Measurements from ENCODE around the gene TMEM235.

The TMEM235 gene

GRCh38 chr17:78271419-78272170, 40.2 kb downstream of the TMEM235 start:
- TF ChIP-seq, protein P1, sequence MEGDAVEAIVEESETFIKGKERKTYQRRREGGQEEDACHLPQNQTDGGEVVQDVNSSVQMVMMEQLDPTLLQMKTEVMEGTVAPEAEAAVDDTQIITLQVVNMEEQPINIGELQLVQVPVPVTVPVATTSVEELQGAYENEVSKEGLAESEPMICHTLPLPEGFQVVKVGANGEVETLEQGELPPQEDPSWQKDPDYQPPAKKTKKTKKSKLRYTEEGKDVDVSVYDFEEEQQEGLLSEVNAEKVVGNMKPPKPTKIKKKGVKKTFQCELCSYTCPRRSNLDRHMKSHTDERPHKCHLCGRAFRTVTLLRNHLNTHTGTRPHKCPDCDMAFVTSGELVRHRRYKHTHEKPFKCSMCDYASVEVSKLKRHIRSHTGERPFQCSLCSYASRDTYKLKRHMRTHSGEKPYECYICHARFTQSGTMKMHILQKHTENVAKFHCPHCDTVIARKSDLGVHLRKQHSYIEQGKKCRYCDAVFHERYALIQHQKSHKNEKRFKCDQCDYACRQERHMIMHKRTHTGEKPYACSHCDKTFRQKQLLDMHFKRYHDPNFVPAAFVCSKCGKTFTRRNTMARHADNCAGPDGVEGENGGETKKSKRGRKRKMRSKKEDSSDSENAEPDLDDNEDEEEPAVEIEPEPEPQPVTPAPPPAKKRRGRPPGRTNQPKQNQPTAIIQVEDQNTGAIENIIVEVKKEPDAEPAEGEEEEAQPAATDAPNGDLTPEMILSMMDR (IDR thresholded peaks at IDR 0.05) = no peak

DNA sequence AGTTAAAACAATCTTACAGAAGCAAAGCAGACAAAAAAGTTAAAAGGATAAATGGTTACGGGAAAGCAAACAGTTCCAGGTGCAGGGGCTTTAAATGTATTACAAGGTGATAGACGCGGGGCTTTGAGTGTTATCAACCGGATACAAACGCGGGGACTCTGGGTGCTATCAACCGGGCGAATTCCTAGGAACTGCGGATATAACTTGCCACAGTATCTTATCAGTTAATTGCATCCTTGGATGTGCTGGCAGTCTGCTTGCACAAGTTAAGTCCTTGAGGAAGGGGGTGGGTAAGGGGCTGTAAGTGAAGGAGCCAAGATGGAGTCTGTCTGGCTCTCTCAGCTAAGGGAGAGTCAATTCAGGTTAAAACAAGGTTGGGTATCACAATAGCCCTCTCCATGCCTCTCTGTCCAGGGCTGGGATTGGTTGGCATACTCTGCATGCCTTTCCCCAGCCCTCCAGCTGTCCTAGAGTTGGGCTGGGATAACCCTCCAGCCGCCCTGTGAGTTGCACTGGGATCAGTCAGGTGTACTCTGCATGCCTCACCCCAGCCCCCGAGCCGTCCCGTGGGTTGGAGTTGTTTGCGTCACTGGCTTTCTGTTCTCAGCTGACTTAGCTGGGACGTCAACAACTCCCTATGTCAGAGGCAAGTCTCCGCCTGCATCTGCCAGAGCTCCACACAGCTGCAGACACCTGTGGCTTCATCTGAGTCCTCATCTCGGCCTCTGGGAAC, 40.9 kb downstream of the TMEM235 start:
- TF ChIP-seq, protein P1 (IDR thresholded peaks at IDR 0.05) = no peak

- TF ChIP-seq, protein P1 (IDR thresholded peaks at IDR 0.05) = no peak
Observed at GRCh38 chr17:78272914-78273258, 41.5 kb downstream of the TMEM235 start.

GRCh38 chr17:78273813-78274212, 42.4 kb downstream of the TMEM235 start:
- TF ChIP-seq, protein P1 (IDR thresholded peaks at IDR 0.05) = no peak

- TF ChIP-seq, protein P1 (IDR thresholded peaks at IDR 0.05) = no peak
Observed at GRCh38 chr17:78275355-78275754, 43.9 kb downstream of the TMEM235 start.

DNA sequence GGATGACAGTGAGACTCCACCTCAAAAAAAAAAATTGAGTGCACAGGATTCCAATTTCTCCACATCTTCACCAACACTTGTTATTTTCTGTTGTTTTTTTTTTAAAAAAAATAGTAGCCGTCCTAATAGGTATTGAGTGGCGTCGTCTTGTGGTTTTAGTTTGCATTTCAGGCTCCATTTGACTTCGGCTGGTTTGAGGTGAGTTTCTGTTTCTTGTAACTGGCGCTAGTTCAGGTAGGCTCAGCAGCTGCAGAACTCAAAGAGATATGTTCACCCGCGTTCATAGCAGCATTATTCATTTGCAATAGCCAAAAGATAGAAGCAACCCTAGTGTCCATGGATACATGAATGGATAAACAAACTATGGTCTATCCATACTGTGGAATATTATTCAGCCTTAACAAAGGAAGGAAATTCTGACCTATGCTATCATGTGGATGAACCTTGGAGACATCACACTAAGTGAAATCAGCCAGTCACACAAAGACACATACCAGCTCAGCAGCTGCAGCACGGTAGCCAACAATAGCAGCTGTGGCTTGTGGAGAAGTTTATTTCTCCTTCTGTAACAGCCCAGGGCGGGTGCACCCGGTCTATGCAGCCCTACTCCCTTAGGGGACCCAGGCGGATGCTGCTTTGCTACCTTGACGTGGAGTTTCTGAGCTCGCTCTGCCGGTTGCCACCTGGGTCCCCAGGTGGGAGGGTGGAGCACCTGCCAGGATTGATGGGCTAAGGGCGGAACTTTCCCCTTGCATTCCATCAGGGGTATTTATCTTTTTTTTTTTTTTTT, 44.9 kb downstream of the TMEM235 start:
- TF ChIP-seq, protein P1 (IDR thresholded peaks at IDR 0.05) = no peak

DNA sequence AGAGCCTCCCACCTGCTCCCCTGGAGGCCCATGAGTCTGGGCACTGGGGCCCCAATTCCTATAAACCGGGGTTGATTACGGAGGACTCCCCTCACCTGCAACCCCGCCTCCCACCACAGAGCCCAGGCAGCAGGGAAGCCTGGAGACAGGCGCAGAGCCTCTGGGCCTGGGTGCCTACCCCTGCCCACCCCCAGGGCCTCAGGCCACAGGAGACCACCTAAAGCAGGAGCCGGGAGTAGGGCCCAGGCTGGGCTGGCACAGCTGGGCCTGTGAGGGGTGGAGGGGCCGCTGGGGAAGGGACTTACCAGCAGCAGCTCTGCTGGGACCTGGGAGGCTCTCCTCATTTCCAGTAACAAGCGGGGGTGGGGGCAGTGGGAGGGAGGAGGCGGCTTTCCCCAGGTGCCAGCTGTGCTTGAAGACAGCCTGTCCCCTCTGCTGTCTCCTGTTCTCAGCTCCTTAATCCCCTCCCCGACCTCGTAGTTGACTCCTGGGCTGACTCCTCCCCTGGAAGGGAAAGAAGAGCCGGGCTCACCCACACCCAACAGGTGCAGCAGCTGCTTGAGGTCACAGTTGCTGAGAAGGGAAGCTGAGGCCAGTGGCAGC, 46.8 kb downstream of the TMEM235 start:
- TF ChIP-seq, protein P1 (IDR thresholded peaks at IDR 0.05) = no peak

Data from LNCAP (cell line).